HepG2 (cell line): ENCODE data around the gene CHIC2.

Experiments
- ARNT ChIP-seq: fragments of 450-650 bp; IDR thresholded peaks from 2 replicates; pipeline ENCODE4 v1.6.1; 2017
- ETV6 ChIP-seq: sonication (generic); formaldehyde crosslinking; conservative IDR thresholded peaks from 2 replicates; pipeline ENCODE4 v1.4.0; 2020; ENCODE audit warnings: missing genetic modification reagents
- TAF1 ChIP-seq: sonication (generic); formaldehyde crosslinking; IDR thresholded peaks from 2 replicates; pipeline ENCODE4 v1.4.0; 2020; ENCODE audit warnings: missing genetic modification reagents
- ZBTB38 ChIP-seq: sonication (generic); formaldehyde crosslinking; IDR thresholded peaks from 2 replicates; pipeline ENCODE4 v1.5.1; 2020; ENCODE audit warnings: mild to moderate bottlenecking, missing genetic modification reagents

DNA sequence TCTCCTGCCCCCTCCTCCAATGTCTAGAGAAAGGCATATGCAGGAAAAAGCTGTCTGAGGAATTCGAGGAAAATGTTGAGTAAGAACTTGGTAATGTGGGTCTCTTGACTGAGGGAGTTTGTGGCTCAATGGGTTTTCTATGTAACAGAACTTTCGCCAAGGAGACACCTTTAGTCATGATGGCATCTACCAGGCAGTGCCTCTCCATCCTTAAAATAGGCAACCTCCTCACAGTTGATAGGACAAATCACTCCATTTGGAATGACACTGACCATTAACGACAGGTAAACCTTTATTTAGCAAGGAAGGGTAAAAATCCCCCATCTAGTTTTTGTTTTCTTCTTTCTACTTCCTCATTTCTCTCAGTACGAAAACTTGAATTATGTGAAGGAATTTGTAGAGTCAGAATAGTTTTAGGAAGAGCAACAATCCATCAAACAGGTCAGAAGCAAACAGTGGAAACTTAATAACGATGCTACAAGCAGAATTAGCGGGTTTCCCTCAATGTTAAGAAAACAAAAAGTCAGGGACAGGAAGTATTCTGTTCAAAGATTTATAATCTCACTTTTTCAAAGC lies 38.2 kb upstream of the CHIC2 start:
- TF ChIP-seq ETV6 (no peak), TAF1 (CRISPR knock-in tag) (no peak), ARNT (no peak), ZBTB38 (CRISPR knock-in tag) (no peak)
